COLO829 (cell line): ENCODE results near the gene ACTRT2.

Experiments used
- DNase-seq: peaks from one replicate; pipeline ENCODE4 v3.0.0; 2012; ENCODE audit warnings: low spot score

Gene ACTRT2

DNA sequence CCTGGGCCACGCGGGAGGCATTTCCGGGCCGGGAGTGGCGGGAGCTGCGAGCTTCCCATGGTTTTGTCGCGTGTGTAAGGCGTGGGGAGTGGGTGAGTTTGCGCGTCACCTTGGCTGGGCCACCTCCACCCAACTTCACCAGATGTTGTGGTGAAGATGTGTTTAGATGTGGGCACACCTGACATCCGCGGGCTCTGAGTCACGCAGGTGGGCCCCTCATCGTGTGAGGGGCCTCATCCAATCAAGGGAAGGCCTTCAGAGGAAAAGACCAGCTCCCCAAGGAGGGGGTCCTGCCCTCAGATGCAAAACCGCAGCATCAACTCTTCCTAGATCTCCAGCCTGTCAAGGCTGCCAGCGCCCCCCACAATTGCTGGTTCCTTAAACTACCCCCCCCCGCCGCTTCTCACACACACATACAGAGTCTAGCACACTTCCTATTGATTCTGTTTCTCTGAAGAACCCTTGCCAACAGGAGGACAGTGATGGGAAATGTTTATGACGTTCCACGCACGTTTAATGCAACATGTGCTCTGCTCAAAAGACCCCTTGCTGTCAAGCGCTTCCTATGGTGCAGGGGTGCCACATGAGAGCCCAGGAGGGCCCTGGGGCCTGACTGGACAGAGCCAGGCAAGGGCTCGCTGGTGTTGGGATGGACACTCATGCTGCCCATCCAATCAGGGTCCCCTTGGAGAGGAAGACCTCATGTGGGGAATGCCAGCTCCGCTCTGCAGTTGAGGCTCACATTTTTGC, 11.9 kb downstream of the ACTRT2 start:
- DNase-seq, result no peak

DNA sequence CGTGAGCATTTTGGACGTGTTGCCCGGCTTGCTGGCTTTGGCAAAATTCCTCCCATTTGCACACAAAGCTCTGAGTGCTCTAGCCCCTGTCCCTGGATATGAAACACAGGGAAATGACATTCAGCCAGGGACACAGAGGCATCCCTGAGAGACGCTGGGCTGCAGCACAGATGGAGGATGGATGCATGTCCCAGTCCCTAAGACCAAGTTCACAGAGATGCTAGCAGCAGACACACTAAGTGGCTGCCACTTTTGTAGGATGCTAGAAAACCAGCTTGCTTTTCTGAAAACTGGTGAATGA, 12.5 kb downstream of the ACTRT2 start:
- no peak for DNase-seq

DNA sequence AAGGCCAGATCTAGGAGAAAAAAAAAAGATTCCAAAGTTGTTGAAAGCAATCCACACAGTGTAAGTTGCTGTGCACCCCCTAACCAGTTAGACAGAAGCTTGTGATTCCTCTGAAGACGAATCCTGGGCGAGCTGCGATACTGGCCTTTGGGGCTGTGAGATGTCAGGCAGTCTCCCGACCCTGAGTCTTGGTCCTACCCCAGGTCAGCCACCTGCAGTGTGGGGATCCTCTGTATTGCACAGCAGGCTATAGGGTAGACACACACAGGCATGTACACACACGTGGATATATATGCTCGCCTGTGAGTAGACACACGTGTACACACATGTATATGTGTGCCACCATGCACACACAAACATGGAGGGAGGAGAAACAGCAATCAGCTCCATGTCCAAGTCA, 12.9 kb downstream of the ACTRT2 start:
- DNase-seq, result no peak

DNA sequence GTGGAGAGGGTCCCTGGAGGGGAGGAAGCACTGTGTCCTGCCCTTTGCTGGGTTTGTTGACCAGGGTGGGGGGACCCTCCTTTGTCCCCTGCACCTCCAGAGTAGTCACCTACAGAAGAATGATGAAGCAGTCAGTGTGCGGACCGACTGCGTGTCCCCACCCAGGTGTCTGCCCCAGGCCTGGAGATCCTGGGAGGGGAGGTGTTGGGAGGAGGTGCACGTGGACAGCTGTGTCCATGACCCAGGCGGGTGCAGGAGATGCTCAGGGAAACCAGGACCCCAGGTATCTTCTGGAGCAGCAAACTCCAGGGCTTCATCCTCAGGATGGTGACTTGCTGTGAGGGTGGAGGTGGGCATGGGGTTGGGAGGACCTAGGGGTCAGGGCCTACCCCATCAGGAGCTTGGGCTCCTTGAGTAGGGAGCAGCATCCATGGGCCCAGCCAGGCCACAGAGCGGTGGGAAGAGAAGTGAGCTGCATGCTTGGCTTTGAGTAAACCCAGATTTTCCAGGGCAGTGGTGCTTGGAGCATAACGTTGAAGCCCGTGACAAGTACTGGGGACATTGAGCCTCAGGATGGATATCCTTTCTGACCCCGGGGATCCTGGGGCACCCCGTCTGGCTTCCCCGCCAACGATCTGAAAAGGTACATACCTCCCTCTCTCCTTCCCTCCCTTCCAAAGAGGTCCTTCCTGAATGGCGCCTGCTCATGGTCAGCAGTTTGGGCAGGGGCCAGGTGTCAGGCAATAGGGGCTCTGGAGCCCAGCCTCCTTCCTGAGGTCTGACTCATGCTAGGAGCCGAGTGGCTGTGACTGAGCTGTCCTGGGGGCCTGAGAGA, 13.7 kb downstream of the ACTRT2 start:
- DNase-seq, result no peak

DNA sequence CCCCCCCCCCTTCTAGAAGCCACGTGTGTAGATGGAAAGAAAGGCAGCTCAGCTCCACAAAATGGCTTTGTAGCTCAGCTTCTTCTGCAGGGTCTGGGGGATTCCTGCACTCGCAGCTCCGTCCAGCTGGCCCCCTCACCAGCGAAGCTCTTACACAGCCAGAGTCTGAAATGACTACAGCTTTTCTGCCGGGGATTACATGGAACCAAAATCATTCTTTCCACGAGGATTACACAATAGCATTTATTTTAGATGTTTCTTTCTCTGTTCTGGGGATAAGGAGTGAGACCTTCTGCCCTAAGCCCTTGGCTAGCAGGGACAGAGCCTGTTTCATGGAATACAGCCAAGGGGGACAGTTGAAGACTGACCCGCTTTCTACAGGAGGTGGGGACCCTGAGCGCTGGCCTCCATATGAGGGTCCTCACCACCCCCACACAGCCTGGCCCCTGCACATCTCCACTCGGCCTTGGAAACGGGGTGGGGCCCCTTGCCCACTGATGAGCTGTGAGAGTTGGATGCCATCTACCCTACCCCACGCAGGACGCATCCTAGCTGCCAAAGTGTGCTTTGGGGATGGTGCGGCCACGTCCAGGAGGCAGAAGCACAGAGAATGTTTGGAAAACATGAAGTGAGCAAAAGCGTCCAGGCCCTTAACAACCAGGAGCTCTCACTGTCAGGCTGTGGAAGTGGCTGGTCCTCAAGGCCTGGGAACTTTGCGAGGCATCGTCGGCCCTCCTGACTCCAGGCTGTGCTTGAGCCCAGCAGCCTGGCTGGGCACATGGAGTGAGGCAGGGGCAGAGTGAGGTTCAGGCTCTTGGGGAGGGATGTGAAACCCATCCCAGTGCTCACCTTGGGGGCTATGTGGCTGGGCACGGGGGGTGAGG, 14.5 kb downstream of the ACTRT2 start:
- DNase-seq, result no peak

DNA sequence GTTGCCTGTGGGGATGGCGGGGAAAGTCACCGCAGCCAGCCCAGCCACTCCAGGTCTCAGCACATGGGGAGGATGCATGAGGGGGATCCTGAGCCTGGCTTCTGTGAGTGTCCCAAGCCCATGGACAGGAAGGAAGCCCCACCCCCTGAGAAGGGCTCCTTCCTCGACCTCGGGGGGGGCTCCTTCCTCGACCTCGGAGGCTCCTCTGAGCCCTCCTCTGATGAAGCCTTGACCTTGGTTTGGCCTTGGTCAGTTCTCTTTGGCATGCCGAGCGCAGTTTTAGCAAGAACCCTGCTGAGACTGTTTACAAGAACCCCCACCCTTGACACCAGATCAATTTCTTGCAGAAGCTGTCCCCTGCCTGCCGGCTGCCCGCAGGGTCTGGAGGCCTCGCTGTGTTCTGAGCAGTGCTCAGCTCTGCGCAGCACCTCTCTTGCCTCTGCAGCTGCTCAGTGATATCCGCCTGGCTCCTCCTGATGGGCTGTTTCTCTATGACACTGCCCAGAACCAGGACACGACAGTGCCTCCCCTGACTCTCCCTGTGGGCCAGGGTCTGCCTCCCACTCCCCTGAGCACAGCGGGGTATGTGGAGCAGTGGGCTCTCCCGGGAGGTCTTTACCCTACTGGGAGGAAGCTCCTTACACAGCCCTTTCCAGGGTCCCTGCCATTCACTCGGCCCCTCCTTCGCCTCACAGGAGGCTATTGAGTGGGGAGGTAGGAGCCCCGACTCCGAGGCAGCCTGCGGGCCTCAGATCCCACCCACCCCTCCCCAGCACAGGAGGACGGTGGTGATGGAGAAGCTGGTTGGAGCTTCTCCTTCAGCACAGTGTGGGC, 15.4 kb downstream of the ACTRT2 start:
- no peak for DNase-seq

GRCh38 chr1:3037281-3038040, 16.2 kb downstream of the ACTRT2 start:
- no peak for DNase-seq

GRCh38 chr1:3038113-3038551, 16.9 kb downstream of the ACTRT2 start:
- DNase-seq, result no peak

GRCh38 chr1:3038571-3039181, 17.4 kb downstream of the ACTRT2 start:
- DNase-seq, result no peak

DNA sequence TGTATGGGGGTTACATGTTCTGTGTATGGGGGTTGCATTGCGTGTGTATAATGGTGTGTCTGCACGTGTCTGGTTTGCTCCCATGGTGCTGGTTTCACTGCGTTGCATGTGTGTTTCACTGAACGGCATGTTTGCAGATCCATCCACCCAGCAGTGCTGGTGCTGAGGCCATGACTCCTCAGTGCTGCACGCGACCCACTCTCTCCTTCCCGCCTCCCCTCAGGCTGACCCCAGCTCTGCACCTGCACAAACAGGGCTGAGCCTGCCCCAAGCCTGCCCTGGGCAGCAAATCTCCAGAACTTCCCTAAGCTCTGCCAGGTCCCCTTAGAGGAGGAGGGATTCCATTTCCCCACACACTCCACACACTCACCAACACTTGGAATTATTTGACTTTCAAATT, 18.7 kb downstream of the ACTRT2 start:
- DNase-seq, result no peak

DNA sequence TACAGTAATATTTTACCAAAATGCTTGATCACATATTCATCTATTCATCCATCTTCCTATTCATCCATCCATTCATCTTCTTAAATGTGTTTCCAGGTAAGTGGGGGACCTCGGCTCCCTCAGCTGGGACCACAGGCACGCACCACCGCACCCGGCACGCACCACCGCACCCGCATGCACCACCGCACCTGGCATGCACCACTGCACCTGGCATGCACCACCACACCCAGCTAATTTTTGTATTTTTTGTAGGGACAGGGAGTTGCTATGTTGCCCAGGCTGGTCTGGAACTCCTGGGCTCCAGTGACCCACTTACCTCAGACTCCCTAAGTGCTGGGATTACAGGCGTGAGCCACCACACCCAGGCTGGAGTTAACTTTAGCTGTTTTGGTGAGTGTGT, 21.2 kb downstream of the ACTRT2 start:
- DNase-seq, result no peak

GRCh38 chr1:3049164-3049563, 27.9 kb downstream of the ACTRT2 start:
- DNase-seq, result no peak

- no peak for DNase-seq
These were observed 28.6 kb downstream of the ACTRT2 start for GRCh38 chr1:3049905-3050304.

DNA sequence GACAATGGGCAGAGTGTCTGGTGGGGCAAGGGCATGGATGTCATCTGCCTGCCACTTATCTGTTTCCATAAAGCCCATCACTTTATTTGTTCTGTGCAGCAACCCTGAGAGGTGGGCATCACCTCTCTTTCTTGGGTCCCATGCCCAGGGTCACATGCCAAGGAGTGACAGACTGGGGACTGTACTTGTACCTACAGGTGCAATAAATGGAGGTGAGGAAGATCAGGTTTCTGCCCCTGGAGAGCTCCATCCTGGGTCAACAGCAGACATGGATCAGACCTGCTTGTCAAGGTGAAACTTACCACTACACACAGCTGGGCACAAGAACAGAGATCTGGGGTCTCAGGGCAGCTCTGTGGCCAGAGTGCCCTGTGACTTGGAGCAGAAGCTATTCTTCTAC, 29.3 kb downstream of the ACTRT2 start:
- DNase-seq, result no peak

DNA sequence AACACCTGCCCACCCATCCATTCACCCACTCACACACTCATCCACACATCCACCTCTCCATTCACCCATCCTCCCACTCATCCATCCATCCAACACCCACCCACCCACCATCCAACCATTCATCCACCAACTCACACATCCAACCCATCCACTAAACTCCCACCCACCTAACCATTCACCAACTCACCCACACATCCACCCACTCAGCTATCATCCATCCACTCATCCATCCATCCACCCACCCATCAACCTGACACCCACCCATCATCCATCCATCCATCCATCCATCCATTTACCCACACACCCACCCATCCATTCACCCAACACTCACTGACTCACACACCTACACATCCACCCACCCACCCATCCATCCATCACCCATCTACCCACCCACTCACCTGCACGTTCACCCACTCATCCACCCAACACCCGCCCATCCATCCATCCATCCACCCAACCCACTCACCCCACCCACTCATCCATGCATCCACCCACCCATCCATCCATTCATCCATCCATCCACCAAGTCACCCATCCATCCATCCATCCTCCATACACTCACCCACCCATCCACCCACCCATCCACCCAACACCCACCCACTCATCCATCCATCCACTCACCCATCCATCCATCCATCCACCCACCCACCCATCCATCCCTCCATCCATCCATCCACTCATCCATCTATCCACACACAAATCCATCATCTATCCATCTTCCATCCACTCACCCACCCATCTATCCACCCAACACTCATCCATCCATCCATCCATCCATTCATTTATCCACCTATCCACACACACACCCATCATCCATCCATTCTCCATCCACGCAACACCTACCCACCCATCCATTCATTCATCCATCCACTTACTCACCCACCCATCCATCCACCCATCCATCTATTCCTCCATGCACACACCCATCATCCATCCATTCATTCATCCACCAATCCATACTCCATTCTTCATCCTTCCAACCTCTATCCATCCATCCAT, 30.3 kb downstream of the ACTRT2 start:
- DNase-seq, result no peak

GRCh38 chr1:3052501-3052900, 31.2 kb downstream of the ACTRT2 start:
- DNase-seq, result no peak

DNA sequence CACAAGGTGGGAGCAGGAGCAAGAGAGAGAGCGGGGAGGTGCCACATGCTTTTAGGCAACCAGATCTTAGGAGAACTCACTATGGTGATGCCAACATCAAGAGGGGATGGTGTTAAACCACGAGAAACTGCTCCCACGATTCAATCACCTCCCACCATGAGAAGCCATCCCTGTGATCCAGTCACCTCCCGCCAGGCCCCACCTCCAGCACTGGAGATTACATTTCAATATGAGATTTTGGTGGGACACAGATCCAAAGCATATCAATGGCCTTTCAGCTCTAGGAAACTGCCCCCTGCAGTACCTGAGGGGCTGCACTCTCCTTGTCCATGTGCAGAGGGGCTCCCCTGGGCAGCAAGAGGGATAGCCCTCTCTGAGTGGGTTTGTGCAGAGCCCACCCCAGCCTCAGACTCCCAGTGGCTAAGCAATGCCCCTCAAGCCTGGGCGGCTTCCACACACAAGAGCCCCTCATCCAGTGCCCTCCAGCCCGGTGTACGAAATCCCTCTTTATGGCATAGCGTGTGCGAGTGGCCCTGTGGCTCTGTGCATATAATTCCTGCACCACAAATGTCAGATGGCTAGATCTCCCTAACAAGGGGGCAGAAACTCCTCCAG, 32.2 kb downstream of the ACTRT2 start:
- no peak for DNase-seq

DNA sequence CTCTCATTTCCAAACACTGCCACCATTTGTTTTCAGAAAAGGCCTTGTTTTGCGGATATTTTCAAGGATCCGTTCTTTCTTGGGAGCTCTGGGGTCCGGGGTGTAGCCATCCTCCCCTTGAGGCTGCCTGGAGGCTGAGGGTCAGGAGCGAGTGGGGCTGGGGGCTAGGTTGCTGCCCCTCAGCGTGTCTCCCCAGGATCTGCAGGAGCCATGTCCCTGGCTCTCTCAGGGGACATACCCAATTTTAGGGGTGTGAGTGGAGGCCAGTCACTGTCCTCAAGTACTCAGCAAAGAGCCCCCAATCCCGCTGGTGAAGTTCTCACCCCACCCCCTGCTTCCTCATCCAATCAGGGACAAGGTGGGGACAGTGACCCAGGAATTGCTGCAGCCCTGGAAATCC, 32.7 kb downstream of the ACTRT2 start:
- DNase-seq, result no peak

- no peak for DNase-seq
These were observed 33.2 kb downstream of the ACTRT2 start for GRCh38 chr1:3054474-3054873.
